IMR-90 (cell line): ENCODE measurements around the gene HSPG2. TPM values are rescaled to one million over a fixed set of nuclear protein-coding genes. Genes with fewer than 3 reads are reported as not detected.

Experiments
- ATAC-seq: fragments of 200-7000 bp; cut with Tn5 transposase; 2 replicates; pipeline ENCODE4 v1.9.1; 2020; ENCODE audit warnings: low read depth, mild to moderate bottlenecking, moderate library complexity
- BruUV-seq: library from RNA; stranded (reverse); fragments of 400-500 nt; replicated peaks from 2 replicates; lab custom pipeline; 2021; lab: Mats Ljungman, UMichigan
- CTCF ChIA-PET: fragments of 300-600 bp; formaldehyde crosslinking; extraction: SDS; loops from one replicate; lab custom pipeline; 2021; ENCODE audit warnings: antibody characterized with exemption; lab: Yijun Ruan, JAX
- POLR2A ChIA-PET: fragments of 300-600 bp; sonication (Branson Sonifier 250); formaldehyde crosslinking; loops from one replicate; lab custom pipeline; 2022; ENCODE audit warnings: antibody characterized with exemption; ENCODE audit not compliant: unreplicated experiment; lab: Charles Lee
- DNase-seq: peaks from one replicate; pipeline ENCODE4 v3.0.0; 2013
- H2AFZ ChIP-seq: replicated peaks from 2 replicates; pipeline ENCODE3; 2013; ENCODE audit warnings: low read length, mild to moderate bottlenecking; ENCODE audit not compliant: poor library complexity
- H2AK5ac ChIP-seq: 2 replicates; pipeline ENCODE4 v1.6.1; 2013; ENCODE audit warnings: low read depth, low read length, inconsistent platforms
- H2AK9ac ChIP-seq: replicated peaks from 2 replicates; pipeline ENCODE3; 2013; ENCODE audit warnings: mild to moderate bottlenecking, low read depth, low read length, moderate library complexity; ENCODE audit not compliant: poor library complexity
- H2BK120ac ChIP-seq: 2 replicates; pipeline ENCODE4 v1.6.1; 2013; ENCODE audit warnings: low read depth, low read length, inconsistent platforms
- H2BK15ac ChIP-seq: 3 replicates; pipeline ENCODE4 v1.6.1; 2013; ENCODE audit warnings: low read depth, low read length, inconsistent platforms
- H2BK20ac ChIP-seq: 2 replicates; pipeline ENCODE4 v1.6.1; 2013; ENCODE audit warnings: low read depth, mild to moderate bottlenecking, inconsistent platforms, low read length, moderate library complexity
- H2BK5ac ChIP-seq: 2 replicates; pipeline ENCODE4 v1.6.1; 2013; ENCODE audit warnings: mild to moderate bottlenecking, low read depth, low read length, inconsistent platforms; ENCODE audit not compliant: poor library complexity, severe bottlenecking
- H3K14ac ChIP-seq: replicated peaks from 2 replicates; pipeline ENCODE4 v1.6.1; 2013; ENCODE audit warnings: low read depth, low read length, inconsistent platforms
- H3K18ac ChIP-seq: 2 replicates; pipeline ENCODE4 v1.6.1; 2013; ENCODE audit warnings: low read depth, low read length, control low read depth
- H3K23ac ChIP-seq: 2 replicates; pipeline ENCODE4 v1.6.1; 2013; ENCODE audit warnings: low read depth, low read length, inconsistent platforms
- H3K27ac ChIP-seq: 2 replicates; pipeline ENCODE4 v1.5.1; 2013; ENCODE audit warnings: mild to moderate bottlenecking, control low read depth, low read length; ENCODE audit not compliant: insufficient read depth
- H3K27me3 ChIP-seq: 2 replicates; pipeline ENCODE4 v1.6.1; 2013; ENCODE audit warnings: low read length; ENCODE audit not compliant: control insufficient read depth, insufficient read depth
- H3K36me3 ChIP-seq: 2 replicates; pipeline ENCODE4 v1.6.1; 2013; ENCODE audit warnings: low read length, mixed read lengths; ENCODE audit not compliant: control insufficient read depth, insufficient read depth
- H3K4ac ChIP-seq: 2 replicates; pipeline ENCODE4 v1.6.1; 2013; ENCODE audit warnings: low read depth, low read length, inconsistent platforms
- H3K4me1 ChIP-seq: 2 replicates; pipeline ENCODE4 v1.6.1; 2013; ENCODE audit warnings: low read length, mixed read lengths; ENCODE audit not compliant: control insufficient read depth, insufficient read depth
- H3K4me2 ChIP-seq: 2 replicates; pipeline ENCODE4 v1.6.1; 2013; ENCODE audit warnings: low read depth, mild to moderate bottlenecking, control low read depth, low read length, moderate library complexity
- H3K4me3 ChIP-seq: 2 replicates; pipeline ENCODE4 v1.5.1; 2013; ENCODE audit warnings: low read depth, mild to moderate bottlenecking, control low read depth, low read length, moderate library complexity; ENCODE audit not compliant: insufficient read depth
- H3K56ac ChIP-seq: 2 replicates; pipeline ENCODE4 v1.6.1; 2013; ENCODE audit warnings: low read length, inconsistent platforms; ENCODE audit not compliant: insufficient read depth; ENCODE audit errors: extremely low read depth
- H3K79me1 ChIP-seq, 2 experiments: 2 replicates each; pipeline ENCODE4 v1.6.1; 2013; ENCODE audit warnings: low read length in 2 of 2, inconsistent platforms in 1 of 2, low read depth in 1 of 2
- H3K9ac ChIP-seq: 2 replicates; pipeline ENCODE4 v1.6.1; 2013; ENCODE audit warnings: low read depth, low read length, control low read depth
- H3K9me1 ChIP-seq: 2 replicates; pipeline ENCODE4 v1.6.1; 2013; ENCODE audit warnings: low read length, inconsistent platforms; ENCODE audit not compliant: insufficient read depth
- H3K9me3 ChIP-seq: 2 replicates; pipeline ENCODE4 v1.6.1; 2013; ENCODE audit warnings: low read length; ENCODE audit not compliant: control insufficient read depth, insufficient read depth
- H4K20me1 ChIP-seq: 2 replicates; pipeline ENCODE4 v1.6.1; 2013; ENCODE audit warnings: low read length, inconsistent platforms; ENCODE audit not compliant: insufficient read depth
- H4K5ac ChIP-seq: 2 replicates; pipeline ENCODE4 v1.6.1; 2013; ENCODE audit warnings: mild to moderate bottlenecking, low read depth, low read length, control low read depth
- H4K8ac ChIP-seq, 2 experiments: 2 replicates each; pipeline ENCODE4 v1.6.1; 2013; ENCODE audit warnings: low read depth in 2 of 2, low read length in 2 of 2, control low read depth in 1 of 2, inconsistent platforms in 1 of 2
- H4K91ac ChIP-seq: 2 replicates; pipeline ENCODE4 v1.6.1; 2013; ENCODE audit warnings: low read depth, low read length, inconsistent platforms; ENCODE audit not compliant: insufficient read depth
- BHLHE40 ChIP-seq: fragments of 150-350 bp; IDR thresholded peaks from 2 replicates; pipeline ENCODE4 v1.6.1; 2016; ENCODE audit warnings: mild to moderate bottlenecking, low read depth, low read length
- FOS ChIP-seq: fragments of 150-350 bp; IDR thresholded peaks from 2 replicates; pipeline ENCODE4 v1.6.1; 2016; ENCODE audit warnings: low read depth, low read length
- MAFK ChIP-seq: IDR thresholded peaks from 2 replicates; pipeline ENCODE4 v1.6.1; 2012; ENCODE audit warnings: low read depth, low read length, improper control_type of control experiment
- MAZ ChIP-seq: IDR thresholded peaks from 2 replicates; pipeline ENCODE4 v1.6.1; 2012; ENCODE audit warnings: low read depth, mild to moderate bottlenecking, low read length, improper control_type of control experiment, moderate library complexity, borderline replicate concordance
- RCOR1 ChIP-seq: IDR thresholded peaks from 2 replicates; pipeline ENCODE4 v1.6.1; 2012; ENCODE audit warnings: mild to moderate bottlenecking, low read length, improper control_type of control experiment; ENCODE audit not compliant: insufficient replicate concordance
- SMC3 ChIP-seq: fragments of 150-350 bp; IDR thresholded peaks from 2 replicates; pipeline ENCODE4 v1.6.1; 2016; ENCODE audit warnings: low read depth, mild to moderate bottlenecking, antibody characterized with exemption, low read length, moderate library complexity
- WGBS, 2 experiments: methylation state at CpG; one replicate each; pipeline versions ENCODE4 v1.1.5 to v1.1.7; 2013; ENCODE audit warnings: missing lambda C conversion rate in 2 of 2; ENCODE audit not compliant: insufficient read length in 1 of 2; ENCODE audit errors: extremely low coverage in 2 of 2; 5-methylcytosine and 5-hydroxymethylcytosine counted together
- dilution Hi-C: fragments of 300-500 bp; cut with HindIII; formaldehyde crosslinking; loops from one replicate; pipeline ENCODE4 v1.14.3; 2018; ENCODE audit warnings: low sequenced_read_pairs; ENCODE audit not compliant: unreplicated experiment
- in situ Hi-C: fragments of 300-500 bp; cut with MboI; formaldehyde crosslinking; loops from 3 replicates; pipeline ENCODE4 v1.14.3; 2019; ENCODE audit warnings: low sequenced_read_pairs, inconsistent platforms, mixed read lengths
- intact Hi-C: fragments of 100-400 bp; cut with micrococcal nuclease; formaldehyde crosslinking; loops from 2 replicates; pipeline ENCODE4 v1.10.0; 2022
- polyA plus RNA-seq, 3 experiments: library from polyadenylated mRNA; depleted of rRNA; stranded (reverse); fragments of >200 nt; gene quantifications; 2 replicates each; pipeline ENCODE4 v1.2.3, GENCODE V29; 2012; ENCODE audit warnings: low replicate concordance in 1 of 3
- total RNA-seq: library from RNA; depleted of rRNA; stranded (reverse); fragments of >200 nt; gene quantifications from 2 replicates; pipeline ENCODE4 v1.2.3, GENCODE V29; 2012
- TF ChIP-seq, protein P1 (sequence below): conservative IDR thresholded peaks from 2 replicates; pipeline ENCODE4 v1.5.1; 2012; ENCODE audit warnings: mild to moderate bottlenecking, low read depth, low read length, improper control_type of control experiment

The HSPG2 gene
- total and polyA plus RNA-seq, 2 of the 4 experiments (the other 2 are of a cell fraction), result 15.8 to 94.0 TPM

- Histone ChIP-seq H3K23ac (0 out of 2 replicates have a peak overlapping the region, but pooled peaks have one; percentile 25), H3K9me3 (no peaks in the 10 kb centered on the region), H2BK120ac (no peak overlapping the region), H3K9me1 (peaks cover 13% of the 10 kb centered on the region; the same call in 1 of the 2 replicates), H3K4me1 (no peaks in the 10 kb centered on the region; the same call in 1 of the 2 replicates), H3K56ac (no peak overlapping the region), H2BK5ac (no peak overlapping the region), H3K36me3 (peaks cover 39% of the 10 kb centered on the region), H3K27ac (no peak overlapping the region), H3K9ac (no peak overlapping the region), H4K20me1 (peaks cover 47% of the 10 kb centered on the region), H3K27me3 (no peaks in the 10 kb centered on the region), H3K4ac (no peak overlapping the region), H2AFZ (no peak overlapping the region), H3K4me2 (no peak overlapping the region), H2AK9ac (peak overlapping the region; percentile 25), H3K4me3 (no peak overlapping the region), H4K8ac (no peak overlapping the region), H2BK20ac (no peak overlapping the region), H3K79me1 (peaks cover 27 to 69% of the 10 kb centered on the region in 2 experiments), H2AK5ac (no peak overlapping the region), H3K18ac (no peak overlapping the region), H4K5ac (no peak overlapping the region), H3K14ac (no peak overlapping the region), H4K91ac (no peak overlapping the region), H2BK15ac (no peak overlapping the region)
- ChIA-PET CTCF (no interaction called here), POLR2A (no interaction called here)
- BruUV-seq, result no TSS peak
- 100% methylated on average over 3 of the region's 8 CpGs; no CpG with 5 or more reads in 1 of the 2 experiments for WGBS, 2 experiments
- dilution Hi-C loops, result no loop called here
- intact Hi-C loops, result no loop called here
- ATAC-seq, result no peak
- in situ Hi-C loops, result no loop called here
- DNase-seq, result no peak
- TF ChIP-seq SMC3 (no peak), BHLHE40 (no peak), FOS (no peak), MAFK (no peak), MAZ (no peak), RCOR1 (no peak)
- TF ChIP-seq, protein P1, sequence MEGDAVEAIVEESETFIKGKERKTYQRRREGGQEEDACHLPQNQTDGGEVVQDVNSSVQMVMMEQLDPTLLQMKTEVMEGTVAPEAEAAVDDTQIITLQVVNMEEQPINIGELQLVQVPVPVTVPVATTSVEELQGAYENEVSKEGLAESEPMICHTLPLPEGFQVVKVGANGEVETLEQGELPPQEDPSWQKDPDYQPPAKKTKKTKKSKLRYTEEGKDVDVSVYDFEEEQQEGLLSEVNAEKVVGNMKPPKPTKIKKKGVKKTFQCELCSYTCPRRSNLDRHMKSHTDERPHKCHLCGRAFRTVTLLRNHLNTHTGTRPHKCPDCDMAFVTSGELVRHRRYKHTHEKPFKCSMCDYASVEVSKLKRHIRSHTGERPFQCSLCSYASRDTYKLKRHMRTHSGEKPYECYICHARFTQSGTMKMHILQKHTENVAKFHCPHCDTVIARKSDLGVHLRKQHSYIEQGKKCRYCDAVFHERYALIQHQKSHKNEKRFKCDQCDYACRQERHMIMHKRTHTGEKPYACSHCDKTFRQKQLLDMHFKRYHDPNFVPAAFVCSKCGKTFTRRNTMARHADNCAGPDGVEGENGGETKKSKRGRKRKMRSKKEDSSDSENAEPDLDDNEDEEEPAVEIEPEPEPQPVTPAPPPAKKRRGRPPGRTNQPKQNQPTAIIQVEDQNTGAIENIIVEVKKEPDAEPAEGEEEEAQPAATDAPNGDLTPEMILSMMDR, result no peak
These were observed 41.1 kb downstream of the HSPG2 start for GRCh38 chr1:21896026-21896425.
